GM12892 (cell line): Measurements from ENCODE around the gene FBXO38.
"Not testable (repeated sequence)": the region's sequence is repeated elsewhere in the genome, so short reads cannot be mapped to it uniquely, and the experiment has no call there.

ENCODE experiments used
- DNase-seq: peaks from one replicate; pipeline ENCODE4 v3.0.0; 2011; ENCODE audit not compliant: insufficient read length
- FAIRE-seq: peaks from 2 replicates; lab custom pipeline; 2011; peaks lifted over from hg19 to GRCh38; lab: Jason Lieb, UNC
- POLR2A ChIP-seq: IDR thresholded peaks from 2 replicates; pipeline ENCODE4 v1.6.1; 2011; ENCODE audit warnings: low read depth, low read length, control low read depth
- POLR2AphosphoS5 ChIP-seq: IDR thresholded peaks from 2 replicates; pipeline ENCODE4 v1.6.1; 2011; ENCODE audit warnings: low read depth, low read length, control low read depth
- TAF1 ChIP-seq: IDR thresholded peaks from 2 replicates; pipeline ENCODE4 v1.6.1; 2011; ENCODE audit warnings: low read depth, mild to moderate bottlenecking, control low read depth, low read length, borderline replicate concordance

The FBXO38 gene

DNA sequence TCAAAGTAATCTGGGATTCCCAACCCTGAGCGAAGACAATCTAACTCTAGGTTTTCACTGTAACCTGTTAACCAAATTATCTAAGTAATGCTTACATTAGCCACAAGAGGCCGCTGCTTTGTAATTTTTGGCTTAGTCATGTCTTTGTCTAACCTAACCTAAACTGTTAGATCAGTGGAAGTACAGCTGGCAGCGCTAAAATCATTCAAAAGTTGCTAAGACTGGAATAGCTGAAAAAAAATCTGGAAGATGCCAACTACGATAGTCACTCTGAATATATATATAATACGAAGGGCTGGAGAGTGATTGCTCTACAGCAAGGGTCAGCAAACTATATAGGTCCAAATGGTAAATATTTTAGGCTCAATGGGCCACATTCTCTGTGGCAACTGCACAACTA lies 60.2 kb downstream of the FBXO38 start:
- FAIRE-seq, result peak; percentile 78

GRCh38 chr5:148445578-148445977 lies 61.8 kb downstream of the FBXO38 start:
- DNase-seq (no peak), FAIRE-seq (no peak)
- TF ChIP-seq POLR2A, result no peak
- no peak for TF ChIP-seq TAF1
- TF ChIP-seq POLR2AphosphoS5, result no peak

More for the DNA sequence above, 60.2 kb downstream of the FBXO38 start:
- DNase-seq, result peak; percentile 5
- TF ChIP-seq TAF1 (no peak), POLR2AphosphoS5 (no peak), POLR2A (no peak)

- DNase-seq, result no peak
- TF ChIP-seq POLR2A (no peak), POLR2AphosphoS5 (no peak), TAF1 (no peak)
- no peak for FAIRE-seq
Observed at GRCh38 chr5:148446611-148447010, 62.9 kb downstream of the FBXO38 start.

DNA sequence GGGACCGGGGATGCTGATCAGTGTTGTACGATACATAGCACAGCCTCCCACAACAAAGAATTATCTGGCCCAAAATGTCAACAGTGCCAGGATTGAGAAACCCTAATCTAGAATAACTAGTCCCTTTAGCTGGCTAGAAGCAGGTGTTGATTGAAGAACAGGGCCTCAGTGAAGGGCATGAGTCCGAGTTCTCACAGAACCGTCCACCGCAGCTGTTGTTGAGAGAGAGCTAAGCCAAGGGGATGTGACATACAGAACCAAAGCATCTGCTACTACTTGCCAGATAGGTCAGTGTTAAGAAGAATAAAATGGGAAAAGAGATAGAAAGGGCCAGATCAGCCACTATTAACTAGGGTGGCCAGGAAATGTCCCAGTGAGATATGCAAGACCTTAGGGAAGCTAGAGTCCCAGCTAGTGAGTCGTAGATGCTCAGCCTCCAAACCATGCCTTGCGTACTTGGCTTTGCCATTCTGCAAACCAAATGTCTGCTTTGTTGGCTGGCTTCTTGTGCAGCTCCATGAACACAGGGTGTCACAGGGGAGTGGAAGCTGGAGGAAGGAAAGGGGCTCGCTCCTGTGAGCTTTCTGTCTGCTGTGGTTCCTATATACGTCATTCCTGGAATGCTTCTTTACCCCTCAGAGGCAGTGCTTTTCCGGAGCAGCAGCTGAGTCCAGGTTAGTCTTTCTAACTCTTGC lies 68.9 kb downstream of the FBXO38 start:
- no peak for TF ChIP-seq TAF1
- DNase-seq (no peak), FAIRE-seq (no peak)

DNA sequence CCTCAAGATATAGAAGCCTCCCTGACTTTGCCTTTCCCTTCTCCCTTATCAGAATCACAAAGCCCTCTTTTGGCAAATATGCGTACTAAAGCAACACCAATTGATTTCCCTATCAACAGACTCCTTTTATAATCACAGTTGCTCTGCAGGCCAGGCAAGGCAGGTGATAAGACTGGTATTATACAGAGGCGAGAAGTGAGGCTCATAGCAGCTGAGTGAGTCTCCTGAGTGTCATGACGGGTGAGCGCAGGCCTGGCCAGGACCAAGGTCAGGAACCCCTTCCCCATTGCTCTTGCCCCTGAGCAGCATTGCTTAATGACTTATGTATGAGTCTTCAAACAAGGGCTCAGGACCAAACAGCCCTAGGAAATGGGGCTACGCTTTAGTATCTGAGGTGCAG lies 70.8 kb downstream of the FBXO38 start:
- TF ChIP-seq TAF1, result no peak
- FAIRE-seq, result no peak
- no peak for DNase-seq

DNA sequence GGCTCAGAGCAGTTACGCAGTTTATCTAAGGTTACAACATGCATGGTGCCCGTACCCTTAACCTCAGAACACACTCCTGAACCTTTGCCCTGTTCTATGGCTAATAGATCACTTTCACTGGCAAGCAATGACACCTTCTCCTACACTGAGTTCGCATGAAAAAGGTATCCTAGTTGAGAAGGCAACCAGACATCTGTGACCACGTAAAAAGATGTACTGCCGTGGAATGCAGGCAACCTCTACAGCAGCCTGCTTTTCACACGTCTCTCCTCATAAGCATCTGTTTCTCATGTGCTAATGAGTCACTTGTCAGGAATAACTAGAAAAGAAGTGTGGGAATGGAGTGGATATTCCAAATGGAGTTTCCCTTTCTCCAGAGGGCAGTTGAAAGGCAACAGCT lies 71.4 kb downstream of the FBXO38 start:
- no peak for TF ChIP-seq POLR2A
- TF ChIP-seq POLR2AphosphoS5, result no peak
- TF ChIP-seq TAF1, result no peak
- no peak for DNase-seq
- FAIRE-seq, result no peak

DNA sequence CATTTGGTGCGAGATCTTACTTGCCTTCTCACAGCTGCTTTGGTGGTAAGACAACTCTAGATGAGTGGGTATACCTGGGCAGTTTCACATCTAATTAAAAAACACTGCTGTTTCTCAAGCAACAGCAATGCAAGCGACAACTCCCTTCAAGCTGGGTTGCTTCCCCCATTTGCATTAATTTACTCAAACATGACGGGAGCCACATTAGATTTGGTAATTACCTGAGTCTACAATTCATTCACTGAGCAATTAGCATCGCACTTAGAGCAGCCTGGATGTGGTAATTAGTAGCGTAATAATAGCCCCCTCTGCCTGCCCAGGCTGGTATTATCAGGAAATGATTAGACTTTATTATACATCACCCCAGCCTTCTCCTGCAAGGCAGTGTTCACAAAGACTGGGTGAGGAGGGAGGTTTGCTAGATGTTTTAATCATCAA lies 73.4 kb downstream of the FBXO38 start:
- no peak for FAIRE-seq
- no peak for DNase-seq
- TF ChIP-seq POLR2A (no peak), TAF1 (no peak), POLR2AphosphoS5 (no peak)

DNA sequence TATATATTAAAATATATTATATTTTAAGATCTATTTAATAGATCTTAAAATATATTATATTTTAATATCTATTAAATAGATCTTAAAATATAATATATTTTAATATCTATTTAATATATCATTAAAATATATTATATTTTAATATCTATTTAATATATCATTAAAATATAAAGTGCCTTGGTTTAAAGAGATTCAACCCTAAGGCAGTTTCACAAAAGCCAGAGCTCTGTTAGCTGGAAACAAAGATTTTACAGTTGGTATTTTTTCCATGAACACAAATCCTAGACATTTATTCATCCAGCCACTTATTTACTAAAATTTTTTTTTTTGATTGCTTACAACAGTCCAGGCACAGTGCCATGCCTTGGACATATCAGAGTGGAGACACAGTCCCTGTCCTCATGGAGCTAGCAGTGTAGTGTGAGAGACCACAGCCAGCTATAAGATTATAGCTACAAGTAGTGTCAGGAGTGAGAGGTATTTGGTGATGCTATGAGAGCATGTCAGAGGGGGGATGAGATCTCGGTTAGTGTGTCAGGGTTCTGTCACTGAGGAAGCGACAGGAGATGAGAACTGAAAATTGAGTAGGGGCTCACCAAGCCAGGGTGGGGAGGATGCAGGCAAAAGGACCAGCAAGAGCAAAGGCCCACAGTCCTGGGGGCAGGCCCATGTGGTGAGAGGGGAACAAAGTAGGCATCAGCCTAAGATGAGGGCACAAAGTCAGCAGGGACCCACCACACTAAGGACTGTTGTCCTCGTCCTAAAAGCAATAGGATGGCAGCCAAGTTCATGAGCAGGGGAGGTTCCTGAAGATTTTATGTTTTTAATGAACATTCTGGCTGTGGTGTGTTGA lies 74.5 kb downstream of the FBXO38 start:
- TF ChIP-seq POLR2AphosphoS5 (no peak), POLR2A (no peak)

GRCh38 chr5:148459669-148460068 lies 75.9 kb downstream of the FBXO38 start:
- FAIRE-seq, result no peak
- no peak for TF ChIP-seq POLR2A
- no peak for TF ChIP-seq POLR2AphosphoS5
- no peak for TF ChIP-seq TAF1
- DNase-seq, result no peak

More for the DNA sequence above, 74.5 kb downstream of the FBXO38 start:
- DNase-seq, result no peak
- FAIRE-seq, result no peak

DNA sequence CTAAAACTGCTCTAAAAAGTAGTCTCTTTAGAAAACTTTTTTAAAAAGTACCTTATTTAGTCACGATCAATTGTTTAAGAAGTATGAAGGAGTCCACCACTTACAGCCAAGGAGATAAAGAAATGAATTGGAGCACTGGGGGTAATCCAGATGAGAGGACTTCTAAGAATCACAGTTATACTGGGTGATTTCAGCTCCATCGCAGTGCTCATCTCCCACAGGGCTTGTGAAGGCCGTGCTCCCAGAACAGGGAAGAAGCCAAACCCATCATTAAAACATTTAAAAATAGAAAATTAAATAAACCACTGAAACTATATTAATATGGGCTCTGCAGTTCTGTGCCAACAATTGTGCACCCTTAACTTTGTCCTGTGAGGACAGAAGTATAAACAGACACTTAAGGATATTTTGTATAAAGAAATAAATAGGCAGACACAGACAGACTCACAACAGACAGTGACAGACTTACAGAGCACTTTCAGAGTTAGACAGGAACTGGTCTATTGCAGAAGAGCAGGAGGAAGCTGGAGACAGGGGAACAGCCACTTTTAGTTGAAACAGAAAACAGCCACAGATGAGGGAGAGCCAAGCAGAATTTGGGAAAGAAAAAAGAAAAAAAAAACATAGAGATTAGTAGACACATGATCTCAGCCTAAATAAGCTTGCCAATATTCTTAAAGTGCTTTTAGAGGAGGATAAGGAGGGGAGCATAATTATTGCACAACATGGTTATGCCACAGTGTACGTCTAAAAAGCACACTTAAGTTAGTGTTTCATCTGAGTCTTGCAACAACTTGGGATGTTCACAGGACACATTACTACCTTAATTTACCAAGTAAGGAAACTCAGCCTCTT lies 81.8 kb downstream of the FBXO38 start:
- FAIRE-seq, result no peak
- DNase-seq, result no peak
- TF ChIP-seq POLR2AphosphoS5, result no peak
- no peak for TF ChIP-seq POLR2A
- TF ChIP-seq TAF1, result no peak

DNA sequence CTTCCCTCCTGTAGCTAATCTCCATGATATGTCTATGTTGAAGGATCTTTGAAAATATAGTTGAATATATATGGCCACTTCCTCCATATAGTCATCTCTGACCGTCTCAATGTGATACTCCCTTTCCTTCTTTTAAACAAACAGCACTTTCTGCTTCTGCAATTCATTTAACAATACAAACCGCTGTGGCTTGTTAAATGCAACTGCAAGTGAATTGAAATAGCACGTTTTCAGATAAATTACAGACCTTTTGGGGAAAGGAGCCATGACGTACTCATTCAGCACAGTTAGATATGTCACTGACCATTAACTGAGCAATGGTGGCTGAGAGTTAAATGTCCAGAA lies 82.5 kb downstream of the FBXO38 start:
- TF ChIP-seq POLR2AphosphoS5 (no peak), POLR2A (no peak), TAF1 (no peak)
- FAIRE-seq (no peak), DNase-seq (no peak)

GRCh38 chr5:148467958-148468357 lies 84.2 kb downstream of the FBXO38 start:
- TF ChIP-seq POLR2AphosphoS5 (no peak), POLR2A (no peak), TAF1 (no peak)
- no peak for DNase-seq
- FAIRE-seq, result no peak

- FAIRE-seq, DNase-seq: not testable (repeated sequence)
Observed at GRCh38 chr5:148468746-148469145, 85.0 kb downstream of the FBXO38 start.
